ENCODE data around the gene SYMPK.

Gene SYMPK

GRCh38 chr19:45895519-45895972, 32.6 kb upstream of the SYMPK start:
- Histone ChIP-seq H3K27ac (replicated peaks) (no peak overlapping the region), H3K27me3 (ENCODE audit: insufficient read depth, poor library complexity, severe bottlenecking) (no peaks in the 10 kb centered on the region), H3K4me3 (replicated peaks; ENCODE audit: insufficient read depth, low read length) (no peak overlapping the region)
- DNase-seq (ENCODE audit: low read depth in 1 of 2, low spot score in 1 of 2), result no peak
- TF ChIP-seq SPI1 (IDR thresholded peaks at IDR 0.05; ENCODE audit: borderline replicate concordance, low read depth) (no peak), REST (IDR thresholded peaks at IDR 0.05; ENCODE audit: insufficient replicate concordance, low read depth) (no peak), GABPA (IDR thresholded peaks at IDR 0.05; ENCODE audit: low read depth) (no peak), POLR2AphosphoS5 (IDR thresholded peaks at IDR 0.05; ENCODE audit: low read depth) (no peak)

GRCh38 chr19:45890877-45891276, 27.9 kb upstream of the SYMPK start:
- H3K4me3 ChIP-seq (replicated peaks; ENCODE audit: insufficient read depth, low read length), result no peak overlapping the region
- H3K27me3 ChIP-seq (ENCODE audit: insufficient read depth, poor library complexity, severe bottlenecking), result no peaks in the 10 kb centered on the region
- TF ChIP-seq SPI1 (IDR thresholded peaks at IDR 0.05; ENCODE audit: borderline replicate concordance, low read depth), result no peak
- no peak for TF ChIP-seq POLR2AphosphoS5 (IDR thresholded peaks at IDR 0.05; ENCODE audit: low read depth)
- TF ChIP-seq CTCF (IDR thresholded peaks at IDR 0.05; ENCODE audit: insufficient read depth, low read length), result no peak
- TF ChIP-seq GABPA (IDR thresholded peaks at IDR 0.05; ENCODE audit: low read depth), result no peak
- TF ChIP-seq REST (IDR thresholded peaks at IDR 0.05; ENCODE audit: insufficient replicate concordance, low read depth), result no peak
- DNase-seq (ENCODE audit: low read depth in 1 of 2, low spot score in 1 of 2), result no peak
- no peak overlapping the region for H3K27ac ChIP-seq (replicated peaks)

- DNase-seq (ENCODE audit: low read depth in 1 of 2, low spot score in 1 of 2), result no peak
- Histone ChIP-seq H3K27ac (replicated peaks) (no peak overlapping the region), H3K4me3 (replicated peaks; ENCODE audit: insufficient read depth, low read length) (no peak overlapping the region), H3K27me3 (ENCODE audit: insufficient read depth, poor library complexity, severe bottlenecking) (no peaks in the 10 kb centered on the region)
- TF ChIP-seq POLR2AphosphoS5 (IDR thresholded peaks at IDR 0.05; ENCODE audit: low read depth) (no peak), SPI1 (IDR thresholded peaks at IDR 0.05; ENCODE audit: borderline replicate concordance, low read depth) (no peak), CTCF (IDR thresholded peaks at IDR 0.05; ENCODE audit: insufficient read depth, low read length) (no peak), REST (IDR thresholded peaks at IDR 0.05; ENCODE audit: insufficient replicate concordance, low read depth) (no peak), GABPA (IDR thresholded peaks at IDR 0.05; ENCODE audit: low read depth) (no peak)
Measured at GRCh38 chr19:45889210-45889885, 26.4 kb upstream of the SYMPK start.

Data from HL-60 (cell line).